ENCODE results near the gene NMT1.

The NMT1 gene

DNA sequence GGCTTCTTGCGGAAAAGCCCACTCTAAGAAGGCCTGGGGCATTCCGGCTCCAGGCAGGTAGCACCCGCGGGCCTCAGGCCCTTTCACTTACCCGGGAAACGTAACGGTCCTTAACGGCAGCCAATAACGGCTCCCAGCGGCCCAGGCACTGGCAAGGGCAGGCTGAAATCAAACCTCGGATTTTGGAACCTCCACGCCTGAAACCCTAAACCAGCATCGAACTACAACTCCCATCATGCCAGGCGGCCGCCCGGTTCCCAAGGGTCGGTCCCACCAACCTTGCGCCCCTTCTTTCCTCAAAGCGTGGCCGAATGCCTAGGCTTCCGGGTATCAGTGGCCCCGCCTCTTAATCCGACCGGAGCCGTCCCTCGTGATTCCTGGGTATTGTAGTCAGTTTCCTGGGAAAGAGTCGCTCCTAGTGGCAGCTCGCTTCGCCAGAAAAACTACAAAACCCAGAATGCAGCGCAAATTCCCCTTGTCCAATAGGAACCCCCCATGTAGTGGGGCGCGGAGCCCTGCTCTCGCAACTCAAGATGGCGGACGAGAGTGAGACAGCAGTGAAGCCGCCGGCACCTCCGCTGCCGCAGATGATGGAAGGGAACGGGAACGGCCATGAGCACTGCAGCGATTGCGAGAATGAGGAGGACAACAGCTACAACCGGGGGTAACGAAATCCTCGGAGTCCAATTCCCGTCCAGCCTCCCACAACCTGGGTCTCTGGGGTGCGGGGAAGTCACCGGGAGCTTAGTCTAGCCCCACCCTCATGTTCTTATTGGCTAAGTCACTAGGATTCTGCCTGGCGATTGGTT lies at the start of gene NMT1:
Gene NMT1, plus strand, starts transcription at position 521 of the 809 bp plus-strand sequence. Its CDS starts 13 bp downstream, at position 534.
- peak; percentile 99 for DNase-seq (ENCODE audit: low read depth)

DNA sequence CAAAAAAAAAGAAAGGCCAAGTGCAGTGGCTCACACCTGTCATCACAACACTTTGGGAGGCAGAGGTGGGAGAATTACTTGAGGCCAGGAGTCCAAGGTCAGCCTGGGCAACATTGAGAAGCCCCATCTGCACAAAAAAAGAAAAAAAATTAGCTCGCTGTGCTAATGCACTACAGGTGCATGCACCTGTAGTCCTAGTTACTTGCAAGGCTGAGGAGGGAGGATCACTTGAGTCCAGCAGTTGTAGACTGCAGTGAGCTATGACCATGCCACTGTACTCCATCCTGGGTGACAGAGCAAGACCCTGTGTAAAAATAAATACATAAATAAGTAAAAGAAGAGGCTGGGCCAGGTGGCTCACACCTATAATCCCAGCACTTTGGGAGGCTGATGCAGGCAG lies 49.4 kb upstream of the NMT1 start:
- DNase-seq (ENCODE audit: low read depth): no peak

DNA sequence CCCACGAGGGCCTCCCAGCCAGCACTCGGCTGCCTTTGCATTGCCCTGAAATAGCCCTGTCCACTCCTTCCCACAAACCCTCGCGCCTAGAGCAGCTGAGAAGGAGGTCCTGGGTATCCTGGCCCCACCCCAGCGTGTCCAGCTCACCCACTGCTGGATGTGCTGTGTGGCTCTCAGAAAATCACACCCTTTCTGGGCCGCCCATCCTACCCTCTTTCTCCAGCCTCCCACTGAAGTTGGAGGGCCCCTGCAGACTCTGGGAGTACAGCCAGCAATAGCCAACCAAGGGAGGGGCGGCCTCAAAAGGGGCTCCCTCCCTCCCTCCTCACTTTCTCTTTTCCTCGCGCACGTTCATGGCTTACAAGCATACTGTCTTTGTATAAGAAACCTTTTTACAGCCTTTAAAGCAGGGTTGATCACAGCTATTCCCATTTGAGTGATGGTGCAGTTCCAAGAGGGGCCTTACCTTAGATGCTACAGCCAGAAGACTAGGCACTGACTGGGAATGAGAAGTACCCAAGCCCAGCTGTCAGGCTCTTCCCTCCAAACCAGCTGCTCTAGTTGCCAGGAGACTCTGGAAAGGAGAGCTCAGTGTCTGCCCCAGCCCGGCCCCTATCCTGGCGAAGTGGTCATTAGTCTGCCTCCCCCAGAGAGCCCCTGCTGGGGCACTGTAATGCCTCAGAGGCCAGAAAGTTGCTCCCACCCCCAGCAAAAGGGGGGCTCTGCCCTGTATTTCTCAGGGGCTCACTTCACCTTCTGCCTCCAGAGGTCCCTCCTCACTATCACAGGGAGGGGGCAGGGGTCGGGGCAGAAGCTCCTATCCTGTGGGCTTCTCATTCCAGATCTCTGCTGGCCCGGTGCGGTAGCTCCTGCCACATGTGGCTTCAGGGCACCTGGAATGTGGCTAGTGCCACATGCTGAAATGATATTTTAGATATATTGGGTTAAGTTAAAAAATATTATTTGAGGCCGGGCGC lies 47.8 kb upstream of the NMT1 start:
- no peak for DNase-seq (ENCODE audit: low read depth)

DNA sequence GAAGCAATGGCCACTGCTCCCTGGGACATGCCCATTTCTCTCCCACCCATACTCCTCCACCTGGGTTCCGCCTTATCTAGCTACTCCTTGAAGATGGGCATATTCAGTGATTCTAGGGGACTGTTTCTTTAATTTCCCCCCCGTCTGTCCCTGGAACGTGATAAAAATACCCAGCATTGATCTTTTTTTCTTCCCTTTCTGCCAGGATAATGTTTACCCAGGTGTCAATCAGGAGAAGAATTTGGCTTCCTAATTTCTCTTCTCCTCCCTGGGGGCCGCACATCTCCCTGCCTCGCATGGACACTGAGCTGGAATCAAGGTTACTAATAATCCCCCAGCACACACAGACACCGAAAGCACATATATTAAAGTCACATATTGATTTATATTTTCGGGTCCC lies 44.9 kb upstream of the NMT1 start:
- DNase-seq (ENCODE audit: low read depth): no peak

DNA sequence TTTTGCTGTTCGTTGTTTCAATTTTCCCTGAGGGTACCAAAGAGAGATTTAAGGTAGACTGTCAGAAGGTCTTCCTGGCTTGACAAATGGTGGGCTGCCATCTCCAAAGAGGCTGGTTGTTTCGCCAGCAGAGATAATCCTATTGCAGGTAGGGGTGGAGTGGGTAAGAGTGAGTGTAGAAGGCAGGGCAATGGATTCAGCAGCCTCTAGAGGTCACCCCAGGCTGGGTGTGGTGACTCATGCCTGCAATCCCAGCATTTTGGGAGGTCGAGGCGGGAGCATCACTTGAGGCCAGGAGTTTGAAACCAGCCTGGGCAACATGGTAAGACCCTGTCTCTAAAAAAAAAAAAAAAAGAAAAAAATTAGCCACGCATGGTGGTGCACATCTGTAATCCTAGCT lies 44.3 kb upstream of the NMT1 start:
- DNase-seq (ENCODE audit: low read depth): no peak

DNA sequence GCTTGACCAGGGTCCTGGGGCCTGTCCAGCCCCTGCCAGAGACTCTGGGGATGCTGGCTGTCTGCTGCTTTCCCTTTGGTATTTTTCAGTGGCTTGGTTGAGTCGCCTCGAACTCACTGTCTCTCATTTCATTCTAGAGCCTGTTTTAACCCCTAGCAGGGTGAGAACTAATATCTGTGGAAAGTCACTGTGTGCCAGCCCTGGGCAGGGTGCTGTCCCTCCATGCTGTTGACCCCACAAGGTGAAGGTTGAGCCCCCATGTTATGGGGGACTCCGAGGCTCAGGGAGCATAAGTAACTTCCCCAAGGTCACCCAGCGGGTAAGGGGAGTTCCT lies 42.6 kb upstream of the NMT1 start:
- no peak for DNase-seq (ENCODE audit: low read depth)

DNA sequence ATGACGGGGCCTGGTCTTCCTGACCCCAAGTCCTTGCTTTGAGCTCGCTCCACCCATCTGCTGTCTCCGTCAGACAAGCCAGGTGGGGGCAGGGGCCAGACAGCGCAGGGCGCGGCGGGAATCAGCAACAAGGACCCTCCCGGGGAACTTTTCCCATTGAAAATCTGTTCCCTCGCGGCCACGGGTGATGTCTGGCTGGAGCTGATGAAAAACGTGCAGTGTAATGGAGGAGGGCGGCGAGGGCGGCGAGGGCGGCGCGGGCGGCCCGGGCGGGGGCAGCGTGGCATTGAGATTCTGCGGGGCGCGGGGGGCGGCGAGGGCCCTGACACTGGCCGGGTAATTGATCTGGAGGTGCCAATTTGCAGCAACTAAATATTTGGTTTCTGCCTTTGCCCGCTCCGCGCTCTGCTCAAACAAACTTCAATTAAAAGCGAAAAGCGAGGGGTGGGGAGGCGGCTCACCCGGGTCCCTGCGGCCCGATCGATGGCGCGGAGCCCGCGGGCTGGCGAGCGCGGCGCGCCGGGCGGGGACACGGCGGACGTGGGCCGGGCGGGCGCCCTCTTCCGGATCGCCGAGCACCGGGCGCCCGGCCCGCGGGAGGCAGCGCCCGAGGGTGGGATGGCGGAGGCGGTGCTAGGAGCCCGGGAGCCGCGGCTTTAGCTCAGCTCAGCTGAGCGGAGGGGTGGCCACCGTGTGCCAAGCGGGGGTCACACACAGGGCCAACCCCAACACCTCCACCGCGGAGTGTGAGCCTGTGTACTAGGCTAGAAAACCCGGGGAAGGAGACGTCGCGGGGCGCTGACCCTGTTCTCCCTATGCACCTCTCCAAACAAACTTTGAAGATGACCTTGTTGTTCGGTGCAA lies 42.0 kb upstream of the NMT1 start:
- DNase-seq (ENCODE audit: low read depth): no peak

DNA sequence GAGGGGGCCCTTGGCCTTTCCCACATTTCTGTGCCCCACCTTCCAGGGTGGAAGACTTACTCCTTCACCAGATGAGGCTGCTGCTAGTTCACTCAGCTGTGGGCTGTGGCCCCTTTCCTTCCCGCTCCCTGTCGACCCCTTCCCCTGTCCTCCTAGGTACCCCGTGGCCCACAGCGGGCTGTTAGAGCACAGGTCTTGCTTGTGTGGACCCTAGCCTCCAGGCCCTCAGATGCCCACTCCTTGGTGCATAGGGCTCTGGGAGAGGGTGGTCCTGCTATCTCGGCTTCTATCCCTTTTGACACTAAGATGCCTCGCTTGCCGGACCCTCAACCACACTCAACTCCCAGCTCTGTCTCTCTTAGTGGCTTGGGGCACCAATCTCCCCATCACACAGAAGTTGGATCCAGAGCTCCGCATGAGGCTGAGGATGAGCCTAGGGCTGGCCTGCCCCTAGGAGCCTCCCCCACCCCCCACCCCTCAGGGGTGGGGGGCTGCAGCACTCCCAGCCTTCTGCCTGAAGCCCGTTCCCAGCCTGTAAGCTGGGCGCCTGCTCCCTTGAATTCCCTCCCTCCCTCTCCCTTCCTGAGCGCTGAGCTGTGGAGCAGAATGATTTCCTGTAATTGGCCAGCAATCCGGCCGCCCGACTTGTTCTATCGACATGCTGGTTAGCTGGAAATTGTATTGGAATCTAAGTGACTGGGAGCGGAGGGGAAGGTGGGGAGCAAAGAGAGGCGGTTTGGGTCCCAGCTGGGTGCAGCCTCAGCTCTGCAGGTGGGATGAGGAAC lies 40.6 kb upstream of the NMT1 start:
- no peak for DNase-seq (ENCODE audit: low read depth)

DNA sequence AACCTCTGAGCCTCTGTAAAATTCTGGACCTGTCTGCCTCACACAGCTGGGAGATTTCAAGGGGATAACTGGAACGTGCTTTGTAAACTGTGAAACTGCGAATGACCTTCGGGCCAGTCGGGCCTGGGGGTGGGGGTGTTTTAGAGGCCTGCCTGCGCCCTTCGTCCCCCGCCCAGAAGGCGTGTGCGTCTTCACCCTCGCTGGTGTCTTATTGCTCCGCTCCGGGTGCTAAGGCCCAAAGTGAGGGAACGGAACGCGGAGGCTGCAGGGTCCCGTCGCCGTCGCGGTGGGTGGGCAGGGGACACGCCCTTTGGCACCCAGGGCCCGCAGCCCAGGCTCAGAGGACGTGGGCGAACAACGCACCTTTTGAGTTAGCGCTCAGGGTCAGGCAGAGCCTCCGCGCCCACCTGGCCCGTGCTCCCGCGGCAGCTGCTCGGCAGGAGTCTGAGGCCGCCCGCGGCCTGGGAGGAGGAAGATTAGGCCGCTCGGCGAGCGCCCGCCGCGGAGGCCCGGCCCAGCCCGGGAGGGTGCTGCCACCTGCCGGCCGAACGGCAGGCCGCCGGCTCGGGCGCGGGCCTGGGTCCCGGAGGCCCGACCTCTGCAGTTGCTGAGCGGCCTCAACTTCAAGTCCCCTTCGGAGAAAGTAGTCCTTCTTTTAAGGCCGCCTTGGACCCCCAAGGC lies 39.4 kb upstream of the NMT1 start:
- DNase-seq (ENCODE audit: low read depth): no peak

DNA sequence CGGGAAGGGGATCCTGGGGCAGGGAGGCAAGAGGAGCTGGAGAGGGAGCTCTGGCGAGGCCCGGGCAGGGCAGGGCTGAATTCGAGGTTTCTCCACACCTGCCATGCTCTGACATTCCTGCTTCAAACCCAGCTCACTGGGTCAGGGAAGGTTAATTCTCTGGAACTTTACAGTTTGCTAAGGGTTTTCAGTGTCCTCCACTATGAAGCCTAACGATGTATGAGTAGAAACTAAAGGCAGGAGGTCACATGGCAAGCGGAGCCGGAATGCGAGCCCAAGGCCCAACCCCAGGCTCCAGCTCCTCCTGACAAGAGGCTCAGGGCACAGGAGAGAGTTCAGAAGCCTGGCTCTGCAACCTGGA lies 38.8 kb upstream of the NMT1 start:
- DNase-seq (ENCODE audit: low read depth): no peak

DNA sequence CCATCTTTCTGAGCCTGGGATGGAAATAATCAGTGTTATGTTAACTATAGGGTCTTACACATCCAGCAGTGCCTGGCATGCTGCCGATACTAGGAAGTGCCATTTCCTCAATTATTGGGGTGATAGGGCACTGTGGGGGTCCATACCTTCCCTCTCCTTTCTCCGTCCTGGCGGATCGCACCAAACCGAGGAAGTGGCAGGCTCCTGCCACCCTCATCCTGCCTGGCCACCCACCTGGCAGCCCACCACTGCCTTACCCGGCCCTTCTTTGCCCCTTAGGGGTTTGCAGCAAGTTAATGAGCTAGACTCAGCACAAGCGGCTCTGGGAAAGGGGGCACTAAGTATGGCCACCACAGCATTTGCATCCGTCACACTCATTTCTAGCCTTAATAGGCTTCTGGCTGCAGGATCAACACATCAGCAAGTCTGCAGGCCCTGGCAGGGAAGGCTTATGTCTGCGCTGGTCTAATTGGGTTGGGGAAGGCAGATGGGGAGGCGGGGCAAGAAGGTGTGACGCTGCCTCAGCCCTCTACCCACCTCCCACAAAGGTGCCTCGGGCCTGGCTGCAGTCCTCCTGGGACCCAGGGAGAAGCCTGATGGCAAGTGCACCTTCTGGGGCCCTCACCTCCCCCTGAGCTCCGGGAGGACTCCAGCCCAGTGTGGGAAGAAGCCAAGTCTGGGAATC lies 38.3 kb upstream of the NMT1 start:
- DNase-seq (ENCODE audit: low read depth): no peak

DNA sequence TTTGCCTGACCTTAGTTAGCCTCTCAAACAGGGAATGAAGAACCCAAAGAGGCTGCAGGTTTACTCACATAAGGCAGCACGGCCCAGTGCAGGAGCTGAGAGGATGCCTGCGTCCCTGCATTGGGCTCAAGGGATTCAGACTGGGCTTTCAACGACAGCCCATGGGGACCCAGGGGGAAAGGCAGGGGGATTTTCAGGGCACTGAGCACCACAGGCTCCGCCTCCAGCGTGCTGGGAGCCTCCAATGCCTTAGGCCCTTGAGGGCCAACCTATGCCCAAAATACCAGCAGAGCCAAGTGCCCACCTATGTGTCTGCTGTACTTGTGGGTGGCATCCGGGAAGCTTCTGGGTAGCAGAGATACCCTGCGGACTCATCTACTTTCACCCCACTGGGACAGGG lies 32.0 kb upstream of the NMT1 start:
- no peak for DNase-seq (ENCODE audit: low read depth)

DNA sequence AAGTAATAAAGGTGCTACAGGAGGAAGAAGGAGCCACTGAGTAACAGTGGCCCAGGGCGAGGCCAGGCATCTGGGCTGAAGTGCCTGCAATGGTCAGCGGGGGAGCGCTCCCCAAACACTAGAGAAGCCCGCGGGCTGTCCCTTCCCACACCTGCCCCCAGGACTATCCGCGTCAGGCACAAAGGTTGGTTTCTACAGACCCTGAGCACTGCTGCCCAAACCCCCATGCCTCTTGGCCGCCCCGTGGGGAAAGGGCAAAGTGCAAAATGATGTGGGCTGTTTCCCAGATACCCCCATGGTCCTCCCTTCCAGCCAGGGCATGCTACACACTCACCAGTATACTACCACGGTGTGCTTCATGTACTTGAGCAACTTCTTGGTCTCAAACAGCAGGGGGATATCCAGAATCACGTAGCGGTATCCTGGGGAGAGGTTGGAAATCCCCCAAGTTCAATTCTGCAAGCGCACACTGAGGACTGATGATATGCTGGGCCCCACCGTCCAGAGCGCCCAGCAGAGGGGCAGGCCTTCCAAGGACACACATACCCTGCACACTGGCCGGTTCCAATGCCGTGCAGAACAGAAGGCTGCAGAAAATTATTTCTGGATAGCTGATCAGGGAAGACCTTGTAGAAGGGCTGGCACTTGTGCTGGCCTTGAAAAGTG lies 31.2 kb upstream of the NMT1 start:
- no peak for DNase-seq (ENCODE audit: low read depth)

DNA sequence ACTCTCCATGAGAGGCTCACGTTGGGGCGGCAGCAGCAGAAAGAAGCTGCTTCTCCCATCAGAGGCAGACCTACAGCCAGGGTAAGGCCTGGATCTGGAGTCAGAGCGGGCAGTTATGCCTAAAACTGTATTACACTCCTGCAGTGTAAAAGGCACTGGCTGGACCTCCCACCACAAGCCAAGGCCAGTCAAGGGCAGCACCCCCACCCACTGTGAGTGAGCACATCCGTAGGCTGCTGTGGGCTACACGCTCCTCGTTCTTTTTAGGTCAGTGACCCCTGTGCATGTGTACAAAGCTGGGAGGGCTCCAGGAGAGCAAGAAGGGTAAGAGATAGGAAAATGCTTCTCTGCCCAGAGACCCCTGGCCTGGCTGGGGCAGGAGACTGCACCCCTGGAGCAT lies 30.4 kb upstream of the NMT1 start:
- DNase-seq (ENCODE audit: low read depth): no peak

DNA sequence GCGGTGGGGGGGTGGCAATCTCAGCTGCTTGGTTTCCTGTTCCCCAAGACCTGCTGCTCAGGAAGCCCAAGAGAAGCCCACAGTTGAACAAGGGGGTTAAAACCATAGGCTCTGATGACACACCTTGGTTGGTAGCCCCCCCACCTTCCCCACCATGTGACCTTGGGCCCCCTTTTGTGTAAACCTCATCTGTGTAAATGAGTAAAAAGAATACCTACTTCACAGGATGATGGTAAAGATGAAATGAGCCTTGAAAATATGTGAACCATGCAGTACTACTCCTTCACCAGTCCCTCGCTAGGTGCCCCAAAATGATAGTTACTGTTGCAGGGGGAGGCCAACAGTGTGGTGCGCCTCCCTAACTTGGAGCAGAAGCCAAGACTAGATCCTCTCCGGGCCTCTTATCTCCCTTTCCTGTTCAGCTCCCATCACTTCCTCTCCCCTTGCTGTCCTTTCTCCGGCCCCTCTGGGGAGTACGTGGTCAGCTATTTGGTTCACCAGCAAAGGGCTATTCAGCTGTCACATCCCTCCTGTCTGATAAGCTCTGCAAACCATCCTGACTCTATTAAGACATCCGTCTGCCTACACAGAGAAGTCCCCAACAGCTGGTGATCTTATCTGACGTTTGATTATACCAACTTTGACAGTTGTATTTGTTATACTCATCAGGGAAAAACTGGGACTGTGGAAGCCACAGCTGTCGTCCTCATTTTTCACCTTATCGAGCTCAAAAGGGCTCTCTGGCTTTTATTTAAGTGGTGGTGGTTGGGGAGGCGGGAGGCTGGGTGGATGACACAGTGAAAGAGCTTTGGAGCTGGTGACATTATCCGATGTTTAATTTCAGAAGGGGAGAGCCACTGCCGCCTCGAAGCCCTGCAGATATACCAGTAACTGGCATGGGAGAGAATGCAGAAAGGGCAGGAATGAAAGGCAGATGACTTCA lies 29.6 kb upstream of the NMT1 start:
- DNase-seq (ENCODE audit: low read depth): no peak

DNA sequence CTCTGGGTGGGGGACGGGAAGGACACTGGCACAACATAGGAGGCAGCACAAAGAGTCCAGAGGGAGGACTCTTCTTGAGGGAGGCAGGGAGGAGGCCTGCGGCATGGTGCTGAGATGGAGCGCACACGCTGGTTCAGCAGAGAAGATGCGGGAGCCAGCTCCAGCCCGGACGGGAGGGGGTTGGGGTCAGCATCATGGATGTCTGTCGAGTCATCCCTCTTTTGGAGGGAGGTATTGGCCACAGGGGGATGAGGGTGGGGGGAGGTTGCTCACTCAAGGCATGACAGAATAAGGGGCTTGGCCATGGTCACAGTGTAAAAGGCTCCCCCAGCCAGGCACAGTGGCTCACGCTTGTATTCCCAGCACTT lies 29.0 kb upstream of the NMT1 start:
- DNase-seq (ENCODE audit: low read depth): no peak

DNA sequence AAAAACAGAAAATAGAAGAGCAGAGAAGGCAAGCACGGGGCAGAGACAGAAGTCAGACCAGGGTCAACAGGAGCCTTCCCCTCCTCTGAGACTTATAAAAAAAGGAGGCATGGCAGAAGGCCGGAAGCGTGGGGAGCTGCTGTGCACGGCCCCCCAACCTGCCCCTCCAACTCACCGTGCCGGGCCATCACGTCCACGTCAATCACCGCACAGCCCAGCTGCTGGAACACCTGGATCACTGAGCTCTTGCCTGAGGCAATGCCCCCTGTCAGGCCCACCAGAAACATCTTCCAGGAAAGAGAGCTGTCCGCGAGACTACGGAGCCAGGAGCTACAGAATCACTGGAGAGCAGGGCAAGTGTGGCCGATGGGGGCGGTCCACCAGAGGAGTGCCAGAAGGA lies 26.5 kb upstream of the NMT1 start:
- DNase-seq (ENCODE audit: low read depth): no peak

DNA sequence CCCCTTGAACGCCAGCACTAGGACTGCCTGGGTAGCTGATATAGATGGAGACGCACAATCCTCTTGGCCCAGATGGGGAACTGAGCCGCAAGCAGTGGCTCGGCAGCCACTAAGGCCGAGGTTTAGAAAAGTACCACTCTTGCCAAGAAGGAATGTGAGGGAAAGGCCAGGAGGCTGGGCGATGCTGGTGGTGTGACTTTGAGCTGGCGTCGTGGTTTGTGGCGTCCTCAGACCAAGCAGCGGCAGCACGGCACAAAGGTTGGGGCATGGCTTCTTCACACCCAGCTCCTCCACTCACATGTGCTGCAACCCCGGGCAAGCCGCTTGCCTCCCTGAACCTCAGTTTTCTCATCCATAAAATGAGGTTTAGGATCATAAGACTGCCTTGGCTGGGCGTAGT lies 25.3 kb upstream of the NMT1 start:
- DNase-seq (ENCODE audit: low read depth): no peak

DNA sequence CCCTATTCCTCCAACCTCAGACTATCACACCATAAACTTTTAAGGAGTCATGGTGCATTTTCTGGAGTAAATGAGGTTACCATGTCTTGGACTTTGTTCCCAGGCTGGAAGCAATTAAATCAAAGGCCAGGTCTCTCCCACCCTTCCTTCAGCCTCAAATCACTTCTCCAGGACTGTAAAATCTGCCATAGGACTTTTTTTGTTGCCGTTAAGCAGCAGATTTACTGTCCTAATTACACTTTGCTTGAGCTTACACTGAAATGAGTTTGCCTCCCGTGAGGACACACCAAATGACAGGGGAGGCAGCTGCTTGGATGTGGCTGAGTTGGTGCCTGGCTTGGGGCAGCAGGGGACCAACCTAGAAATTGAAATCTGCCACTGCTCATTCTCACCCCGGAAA lies 24.4 kb upstream of the NMT1 start:
- DNase-seq (ENCODE audit: low read depth): no peak

Measured in fibroblast of the conjunctiva (primary cell).